Body of pancreas (tissue), 4 donors: ENCODE measurements around the gene SLC30A3.

Experiments used
- CTCF ChIP-seq, 7 experiments: fragments of 450-650 bp in 4 of 7; fragments of 200-600 bp in 3 of 7; sonication (generic) in 3 of 7; IDR thresholded peaks; one replicate each; pipeline ENCODE4 v1.5.1; 2016 to 2019; ENCODE audit warnings: antibody characterized with exemption in 7 of 7
- POLR2A ChIP-seq, 3 donors: fragments of 450-650 bp; IDR thresholded peaks; one replicate each; pipeline ENCODE4 v1.6.1; 2016; ENCODE audit warnings: antibody characterized with exemption in 3 of 3, mild to moderate bottlenecking in 2 of 3

- TF ChIP-seq CTCF (IDR thresholded peaks at IDR 0.05) (no peak), POLR2A (IDR thresholded peaks at IDR 0.05) (no peak)
Measured at GRCh38 chr2:27306573-27307286, 43.9 kb upstream of the SLC30A3 start.
